ENCODE measurements around the gene ZNF473.

The ZNF473 gene

GRCh38 chr19:50003810-50004419 lies 21.9 kb upstream of the ZNF473 start:
- DNase-seq: peak; percentile 87

- DNase-seq: no peak
Measured at GRCh38 chr19:50005428-50005827, 20.4 kb upstream of the ZNF473 start.

- no peak for DNase-seq
Measured at GRCh38 chr19:50007170-50007569, 18.6 kb upstream of the ZNF473 start.

GRCh38 chr19:50007947-50008346 lies 17.9 kb upstream of the ZNF473 start:
- no peak for DNase-seq

- DNase-seq: peak; percentile 55
Measured at GRCh38 chr19:50008532-50008931, 17.3 kb upstream of the ZNF473 start.

- no peak for DNase-seq
Measured at GRCh38 chr19:50016225-50016807, 9.5 kb upstream of the ZNF473 start.

GRCh38 chr19:50020481-50020880 lies 5.3 kb upstream of the ZNF473 start:
- no peak for DNase-seq

GRCh38 chr19:50022823-50023222 lies 3.0 kb upstream of the ZNF473 start:
- DNase-seq: no peak

GRCh38 chr19:50024719-50025021 lies 1.1 kb upstream of the ZNF473 start:
- DNase-seq: no peak

- DNase-seq: peak; percentile 100
Measured at GRCh38 chr19:50025022-50025793, 597 bp upstream of the ZNF473 start, which contains the start of gene VRK3. Gene VRK3 (minus strand): TSS chr19:50025372. CDS start chr19:50016162, 9,210 bp downstream.

- no peak for DNase-seq
Measured at GRCh38 chr19:50026550-50026906, 723 bp downstream of the ZNF473 start.

GRCh38 chr19:50030225-50030624 lies 4.4 kb downstream of the ZNF473 start:
- peak; percentile 48 for DNase-seq

- DNase-seq: no peak
Measured at GRCh38 chr19:50030937-50031336, 5.1 kb downstream of the ZNF473 start.

GRCh38 chr19:50036908-50037307 lies 11.1 kb downstream of the ZNF473 start:
- no peak for DNase-seq

- DNase-seq: no peak
Measured at GRCh38 chr19:50039968-50040367, 14.2 kb downstream of the ZNF473 start.

GRCh38 chr19:50040967-50041366 lies 15.2 kb downstream of the ZNF473 start:
- no peak for DNase-seq

- no peak for DNase-seq
Measured at GRCh38 chr19:50042363-50043024, 16.7 kb downstream of the ZNF473 start.

- DNase-seq: no peak
Measured at GRCh38 chr19:50043967-50044366, 18.2 kb downstream of the ZNF473 start.

GRCh38 chr19:50044922-50045321 lies 19.1 kb downstream of the ZNF473 start:
- no peak for DNase-seq

- peak; percentile 64 for DNase-seq
Measured at GRCh38 chr19:50046649-50047503, 21.1 kb downstream of the ZNF473 start.

- DNase-seq: no peak
Measured at GRCh38 chr19:50047671-50048070, 21.9 kb downstream of the ZNF473 start.

GRCh38 chr19:50050406-50051227 lies 24.8 kb downstream of the ZNF473 start:
- DNase-seq: peak; percentile 82
